Vagina (tissue), 2 donors: ENCODE results near the gene YWHAG.
"Not testable (repeated sequence)": the region's sequence is repeated elsewhere in the genome, so short reads cannot be mapped to it uniquely, and the experiment has no call there.

Source experiments
- POLR2A ChIP-seq, 2 donors: fragments of 450-650 bp; IDR thresholded peaks; one replicate each; pipeline ENCODE4 v1.6.1; 2017; ENCODE audit warnings: antibody characterized with exemption in 2 of 2, mild to moderate bottlenecking in 2 of 2, moderate library complexity in 2 of 2
- TF ChIP-seq, protein P1 (sequence below), 3 experiments: fragments of 450-650 bp in 2 of 3; fragments of 200-600 bp in 1 of 3; sonication (generic) in 1 of 3; IDR thresholded peaks; one replicate each; pipeline ENCODE4 v1.5.1; 2017 to 2019; ENCODE audit warnings: antibody characterized with exemption in 3 of 3, mild to moderate bottlenecking in 2 of 3, moderate library complexity in 2 of 3

DNA sequence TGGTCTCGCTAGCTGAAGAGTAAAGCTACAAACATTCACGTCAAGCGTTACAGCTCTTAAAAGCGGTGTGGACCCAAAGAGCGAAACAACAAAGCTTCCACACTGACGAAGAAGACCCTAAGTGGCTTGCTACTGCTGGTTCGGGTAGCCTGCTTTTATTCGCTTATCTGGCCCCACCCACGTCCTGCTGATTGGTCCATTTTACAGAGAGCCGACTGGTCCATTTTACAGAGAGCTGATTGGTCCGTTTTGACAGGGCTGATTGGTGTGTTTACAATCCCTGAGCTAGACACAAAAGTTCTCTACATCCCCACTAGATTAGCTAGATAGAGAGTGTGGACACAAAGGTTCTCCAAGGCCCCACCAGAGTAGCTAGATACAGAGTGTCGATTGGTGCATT lies 49.9 kb downstream of the YWHAG start:
- TF ChIP-seq, protein P1, sequence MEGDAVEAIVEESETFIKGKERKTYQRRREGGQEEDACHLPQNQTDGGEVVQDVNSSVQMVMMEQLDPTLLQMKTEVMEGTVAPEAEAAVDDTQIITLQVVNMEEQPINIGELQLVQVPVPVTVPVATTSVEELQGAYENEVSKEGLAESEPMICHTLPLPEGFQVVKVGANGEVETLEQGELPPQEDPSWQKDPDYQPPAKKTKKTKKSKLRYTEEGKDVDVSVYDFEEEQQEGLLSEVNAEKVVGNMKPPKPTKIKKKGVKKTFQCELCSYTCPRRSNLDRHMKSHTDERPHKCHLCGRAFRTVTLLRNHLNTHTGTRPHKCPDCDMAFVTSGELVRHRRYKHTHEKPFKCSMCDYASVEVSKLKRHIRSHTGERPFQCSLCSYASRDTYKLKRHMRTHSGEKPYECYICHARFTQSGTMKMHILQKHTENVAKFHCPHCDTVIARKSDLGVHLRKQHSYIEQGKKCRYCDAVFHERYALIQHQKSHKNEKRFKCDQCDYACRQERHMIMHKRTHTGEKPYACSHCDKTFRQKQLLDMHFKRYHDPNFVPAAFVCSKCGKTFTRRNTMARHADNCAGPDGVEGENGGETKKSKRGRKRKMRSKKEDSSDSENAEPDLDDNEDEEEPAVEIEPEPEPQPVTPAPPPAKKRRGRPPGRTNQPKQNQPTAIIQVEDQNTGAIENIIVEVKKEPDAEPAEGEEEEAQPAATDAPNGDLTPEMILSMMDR (IDR thresholded peaks at IDR 0.05), result not testable (repeated sequence)
- not testable (repeated sequence) for TF ChIP-seq POLR2A (IDR thresholded peaks at IDR 0.05)
